Measurements from ENCODE around the gene FAM151A.

FAM151A gene

GRCh38 chr1:54652168-54652567 lies 28.8 kb upstream of the FAM151A start:
- Histone ChIP-seq H3K27me3 (ENCODE audit: control insufficient read depth in 1 of 2, insufficient read depth in 2 of 2, low read length in 2 of 2) (no peaks in the 10 kb centered on the region), H3K27ac (ENCODE audit: low read length) (no peak overlapping the region), H3K4me3 (ENCODE audit: low read length in 2 of 2) (no peak overlapping the region), H3K4me1 (ENCODE audit: control insufficient read depth, insufficient read depth, low read length) (no peaks in the 10 kb centered on the region), H3K9me3 (ENCODE audit: control insufficient read depth in 2 of 2, low read length in 2 of 2) (no peaks in the 10 kb centered on the region), H3K9ac (ENCODE audit: low read length in 2 of 2) (no peak overlapping the region), H3K36me3 (ENCODE audit: control insufficient read depth in 2 of 2, insufficient read depth in 2 of 2, low read length in 2 of 2) (peaks cover 4 to 5% of the 10 kb centered on the region in 2 donors)

- no peak overlapping the region for H3K27ac ChIP-seq (ENCODE audit: low read length)
- H3K36me3 ChIP-seq (ENCODE audit: control insufficient read depth in 2 of 2, insufficient read depth in 2 of 2, low read length in 2 of 2): peaks cover 4 to 5% of the 10 kb centered on the region in 2 donors
- H3K4me3 ChIP-seq (ENCODE audit: low read length in 2 of 2): no peak overlapping the region
- no peaks in the 10 kb centered on the region for H3K27me3 ChIP-seq (ENCODE audit: control insufficient read depth in 1 of 2, insufficient read depth in 2 of 2, low read length in 2 of 2)
- H3K4me1 ChIP-seq (ENCODE audit: control insufficient read depth, insufficient read depth, low read length): no peaks in the 10 kb centered on the region
- H3K9me3 ChIP-seq (ENCODE audit: control insufficient read depth in 2 of 2, low read length in 2 of 2): no peaks in the 10 kb centered on the region
- no peak overlapping the region for H3K9ac ChIP-seq (ENCODE audit: low read length in 2 of 2)
Measured at GRCh38 chr1:54651608-54652007, 28.3 kb upstream of the FAM151A start.

- H3K27ac ChIP-seq (ENCODE audit: low read length): no peak overlapping the region
- no peaks in the 10 kb centered on the region for H3K27me3 ChIP-seq (ENCODE audit: control insufficient read depth in 1 of 2, insufficient read depth in 2 of 2, low read length in 2 of 2)
- H3K36me3 ChIP-seq (ENCODE audit: control insufficient read depth in 2 of 2, insufficient read depth in 2 of 2, low read length in 2 of 2): peaks cover 4 to 5% of the 10 kb centered on the region in 2 donors
- H3K4me1 ChIP-seq (ENCODE audit: control insufficient read depth, insufficient read depth, low read length): peaks cover 6% of the 10 kb centered on the region
- no peak overlapping the region for H3K4me3 ChIP-seq (ENCODE audit: low read length in 2 of 2)
- no peak overlapping the region for H3K9ac ChIP-seq (ENCODE audit: low read length in 2 of 2)
- no peaks in the 10 kb centered on the region for H3K9me3 ChIP-seq (ENCODE audit: control insufficient read depth in 2 of 2, low read length in 2 of 2)
Measured at GRCh38 chr1:54650417-54650816, 27.1 kb upstream of the FAM151A start.

- H3K9ac ChIP-seq (ENCODE audit: low read length in 2 of 2): no peak overlapping the region
- no peaks in the 10 kb centered on the region for H3K27me3 ChIP-seq (ENCODE audit: control insufficient read depth in 1 of 2, insufficient read depth in 2 of 2, low read length in 2 of 2)
- H3K27ac ChIP-seq (ENCODE audit: low read length): no peak overlapping the region
- H3K4me3 ChIP-seq (ENCODE audit: low read length in 2 of 2): no peak overlapping the region
- no peaks in the 10 kb centered on the region for H3K9me3 ChIP-seq (ENCODE audit: control insufficient read depth in 2 of 2, low read length in 2 of 2)
- peaks cover 4 to 5% of the 10 kb centered on the region in 2 donors for H3K36me3 ChIP-seq (ENCODE audit: control insufficient read depth in 2 of 2, insufficient read depth in 2 of 2, low read length in 2 of 2)
- H3K4me1 ChIP-seq (ENCODE audit: control insufficient read depth, insufficient read depth, low read length): peaks cover 6% of the 10 kb centered on the region
Measured at GRCh38 chr1:54649921-54650320, 26.6 kb upstream of the FAM151A start.

- Histone ChIP-seq H3K27me3 (ENCODE audit: control insufficient read depth in 1 of 2, insufficient read depth in 2 of 2, low read length in 2 of 2) (no peaks in the 10 kb centered on the region), H3K27ac (ENCODE audit: low read length) (no peak overlapping the region), H3K4me3 (ENCODE audit: low read length in 2 of 2) (no peak overlapping the region), H3K36me3 (ENCODE audit: control insufficient read depth in 2 of 2, insufficient read depth in 2 of 2, low read length in 2 of 2) (peaks cover 4 to 5% of the 10 kb centered on the region in 2 donors), H3K4me1 (ENCODE audit: control insufficient read depth, insufficient read depth, low read length) (peaks cover 6% of the 10 kb centered on the region), H3K9me3 (ENCODE audit: control insufficient read depth in 2 of 2, low read length in 2 of 2) (no peaks in the 10 kb centered on the region), H3K9ac (ENCODE audit: low read length in 2 of 2) (no peak overlapping the region)
Measured at GRCh38 chr1:54649130-54649898, 26.0 kb upstream of the FAM151A start.

GRCh38 chr1:54645806-54646676 lies 22.7 kb upstream of the FAM151A start:
- Histone ChIP-seq H3K4me1 (ENCODE audit: control insufficient read depth, insufficient read depth, low read length) (peaks cover 6% of the 10 kb centered on the region), H3K27ac (ENCODE audit: low read length) (no peak overlapping the region), H3K36me3 (ENCODE audit: control insufficient read depth in 2 of 2, insufficient read depth in 2 of 2, low read length in 2 of 2) (peaks cover 0 to 2% of the 10 kb centered on the region in 2 donors), H3K9ac (ENCODE audit: low read length in 2 of 2) (no peak overlapping the region), H3K27me3 (ENCODE audit: control insufficient read depth in 1 of 2, insufficient read depth in 2 of 2, low read length in 2 of 2) (no peaks in the 10 kb centered on the region), H3K9me3 (ENCODE audit: control insufficient read depth in 2 of 2, low read length in 2 of 2) (peaks cover 5 to 12% of the 10 kb centered on the region in 2 donors), H3K4me3 (ENCODE audit: low read length in 2 of 2) (peak overlapping the region in 1 of 2 donors; percentile 15)

GRCh38 chr1:54643736-54644135 lies 20.4 kb upstream of the FAM151A start:
- Histone ChIP-seq H3K4me3 (ENCODE audit: low read length in 2 of 2) (no peak overlapping the region), H3K9me3 (ENCODE audit: control insufficient read depth in 2 of 2, low read length in 2 of 2) (peaks cover 5 to 12% of the 10 kb centered on the region in 2 donors), H3K9ac (ENCODE audit: low read length in 2 of 2) (no peak overlapping the region), H3K27ac (ENCODE audit: low read length) (no peak overlapping the region), H3K36me3 (ENCODE audit: control insufficient read depth in 2 of 2, insufficient read depth in 2 of 2, low read length in 2 of 2) (peaks cover 0 to 2% of the 10 kb centered on the region in 2 donors), H3K4me1 (ENCODE audit: control insufficient read depth, insufficient read depth, low read length) (peaks cover 6% of the 10 kb centered on the region), H3K27me3 (ENCODE audit: control insufficient read depth in 1 of 2, insufficient read depth in 2 of 2, low read length in 2 of 2) (no peaks in the 10 kb centered on the region)

- Histone ChIP-seq H3K4me3 (ENCODE audit: low read length in 2 of 2) (no peak within 1 kb of the TSS), H3K9ac (ENCODE audit: low read length in 2 of 2) (no peak within 1 kb of the TSS), H3K27me3 (ENCODE audit: control insufficient read depth in 1 of 2, insufficient read depth in 2 of 2, low read length in 2 of 2) (no peaks in the 10 kb centered on the region), H3K4me1 (ENCODE audit: control insufficient read depth, insufficient read depth, low read length) (peaks cover 4% of the 10 kb centered on the region), H3K9me3 (ENCODE audit: control insufficient read depth in 2 of 2, low read length in 2 of 2) (peaks cover 5 to 12% of the 10 kb centered on the region in 2 donors), H3K36me3 (ENCODE audit: control insufficient read depth in 2 of 2, insufficient read depth in 2 of 2, low read length in 2 of 2) (peaks cover 0 to 2% of the 10 kb centered on the region in 2 donors), H3K27ac (ENCODE audit: low read length) (no peak within 1 kb of the TSS)
Measured at GRCh38 chr1:54640863-54641836, 17.8 kb upstream of the FAM151A start, which contains the start of gene MROH7. MROH7 (plus strand) TSS chr1:54641786; CDS start chr1:54652927, 11,141 bp downstream.

GRCh38 chr1:54640361-54640760 lies 17.0 kb upstream of the FAM151A start:
- Histone ChIP-seq H3K27ac (ENCODE audit: low read length) (no peak overlapping the region), H3K4me3 (ENCODE audit: low read length in 2 of 2) (no peak overlapping the region), H3K9ac (ENCODE audit: low read length in 2 of 2) (no peak overlapping the region), H3K4me1 (ENCODE audit: control insufficient read depth, insufficient read depth, low read length) (no peaks in the 10 kb centered on the region), H3K9me3 (ENCODE audit: control insufficient read depth in 2 of 2, low read length in 2 of 2) (peaks cover 5 to 12% of the 10 kb centered on the region in 2 donors), H3K36me3 (ENCODE audit: control insufficient read depth in 2 of 2, insufficient read depth in 2 of 2, low read length in 2 of 2) (peaks cover 0 to 5% of the 10 kb centered on the region in 2 donors), H3K27me3 (ENCODE audit: control insufficient read depth in 1 of 2, insufficient read depth in 2 of 2, low read length in 2 of 2) (no peaks in the 10 kb centered on the region)

Measured in stomach smooth muscle (tissue), 2 donors.